ENCODE results near the gene IKZF3.
A peak's percentile ranks its signal among the peaks of the same experiment; 100 is the strongest.

Gene IKZF3

DNA sequence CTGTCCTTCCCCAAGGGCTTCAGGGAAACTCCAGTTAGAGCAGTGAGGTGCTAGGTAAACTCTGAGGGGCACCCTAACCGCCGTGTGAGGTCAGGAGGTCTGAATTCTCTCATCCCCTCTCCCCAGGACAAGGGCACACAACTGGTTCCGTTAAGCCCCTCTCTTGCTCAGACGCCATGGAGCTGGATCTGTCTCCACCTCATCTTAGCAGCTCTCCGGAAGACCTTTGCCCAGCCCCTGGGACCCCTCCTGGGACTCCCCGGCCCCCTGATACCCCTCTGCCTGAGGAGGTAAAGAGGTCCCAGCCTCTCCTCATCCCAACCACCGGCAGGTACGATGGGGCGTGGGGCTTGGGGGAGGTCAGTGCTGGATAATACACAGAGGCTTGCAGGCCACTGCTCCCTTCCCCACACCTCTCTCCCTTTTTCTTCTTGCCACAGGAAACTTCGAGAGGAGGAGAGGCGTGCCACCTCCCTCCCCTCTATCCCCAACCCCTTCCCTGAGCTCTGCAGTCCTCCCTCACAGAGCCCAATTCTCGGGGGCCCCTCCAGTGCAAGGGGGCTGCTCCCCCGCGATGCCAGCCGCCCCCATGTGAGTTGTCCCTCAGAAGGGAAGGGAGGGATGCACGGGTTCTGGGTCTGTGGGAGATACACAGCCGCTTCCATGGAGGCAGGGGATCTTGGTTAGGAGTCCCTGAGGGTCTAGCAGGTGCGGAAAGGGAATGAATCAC, 121.8 kb downstream of the IKZF3 start:
- Histone ChIP-seq H3K27me3 (ENCODE audit: control insufficient read depth, insufficient read depth, low read length) (no peaks in the 10 kb centered on the region), H3K4me3 (ENCODE audit: low read depth, low read length) (no peak overlapping the region), H3K9ac (no peak overlapping the region), H3K9me3 (ENCODE audit: control insufficient read depth, low read length) (no peaks in the 10 kb centered on the region), H2AFZ (no peak overlapping the region), H3K36me3 (ENCODE audit: control insufficient read depth, insufficient read depth, low read length) (no peaks in the 10 kb centered on the region), H3K4me1 (peaks cover 4% of the 10 kb centered on the region), H3K27ac (no peak overlapping the region), H3K4me2 (ENCODE audit: low read length) (no peak overlapping the region), H3K79me2 (no peaks in the 10 kb centered on the region)
- TF ChIP-seq, protein P1, sequence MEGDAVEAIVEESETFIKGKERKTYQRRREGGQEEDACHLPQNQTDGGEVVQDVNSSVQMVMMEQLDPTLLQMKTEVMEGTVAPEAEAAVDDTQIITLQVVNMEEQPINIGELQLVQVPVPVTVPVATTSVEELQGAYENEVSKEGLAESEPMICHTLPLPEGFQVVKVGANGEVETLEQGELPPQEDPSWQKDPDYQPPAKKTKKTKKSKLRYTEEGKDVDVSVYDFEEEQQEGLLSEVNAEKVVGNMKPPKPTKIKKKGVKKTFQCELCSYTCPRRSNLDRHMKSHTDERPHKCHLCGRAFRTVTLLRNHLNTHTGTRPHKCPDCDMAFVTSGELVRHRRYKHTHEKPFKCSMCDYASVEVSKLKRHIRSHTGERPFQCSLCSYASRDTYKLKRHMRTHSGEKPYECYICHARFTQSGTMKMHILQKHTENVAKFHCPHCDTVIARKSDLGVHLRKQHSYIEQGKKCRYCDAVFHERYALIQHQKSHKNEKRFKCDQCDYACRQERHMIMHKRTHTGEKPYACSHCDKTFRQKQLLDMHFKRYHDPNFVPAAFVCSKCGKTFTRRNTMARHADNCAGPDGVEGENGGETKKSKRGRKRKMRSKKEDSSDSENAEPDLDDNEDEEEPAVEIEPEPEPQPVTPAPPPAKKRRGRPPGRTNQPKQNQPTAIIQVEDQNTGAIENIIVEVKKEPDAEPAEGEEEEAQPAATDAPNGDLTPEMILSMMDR (IDR thresholded peaks at IDR 0.05): no peak

DNA sequence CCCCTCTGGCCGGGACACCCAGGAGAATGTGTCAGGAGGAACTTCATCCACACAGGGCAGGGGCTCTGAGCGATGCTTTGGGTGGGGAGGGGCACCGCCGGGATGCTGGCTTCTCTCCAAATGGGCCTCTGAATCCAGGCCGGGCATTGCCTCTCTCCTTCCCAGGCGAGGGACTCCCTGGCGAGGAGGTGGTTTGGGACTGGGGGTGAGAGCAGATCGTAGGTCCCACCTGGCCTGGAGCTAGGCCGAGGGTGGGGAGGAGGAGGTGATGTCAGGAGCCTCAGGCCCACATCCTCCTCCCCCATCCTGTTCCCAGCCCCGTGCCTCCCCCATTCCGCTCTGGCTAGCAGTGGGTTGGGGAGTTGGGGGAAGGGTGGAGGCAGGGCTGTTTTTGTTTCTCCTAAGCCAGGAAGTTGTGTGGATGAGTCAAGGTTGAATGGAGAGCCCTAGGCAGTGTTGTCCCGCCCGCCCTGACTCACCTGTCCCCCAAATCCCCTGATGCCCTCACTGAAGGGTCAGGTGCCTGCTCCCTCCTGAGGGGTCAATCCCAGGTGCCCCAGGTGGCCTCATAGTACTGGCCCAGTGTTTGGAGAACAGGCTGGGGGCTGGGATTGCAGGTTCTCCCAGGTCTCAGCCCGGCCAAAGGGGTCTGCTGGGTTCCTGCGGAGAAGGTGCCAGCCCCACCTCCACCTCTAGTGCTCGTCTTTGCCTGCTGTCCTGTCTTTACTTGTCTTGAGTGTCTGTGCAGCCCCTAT, 123.6 kb downstream of the IKZF3 start:
- H3K4me1 ChIP-seq: peaks cover 4% of the 10 kb centered on the region
- H3K27ac ChIP-seq: no peak overlapping the region
- no peaks in the 10 kb centered on the region for H3K27me3 ChIP-seq (ENCODE audit: control insufficient read depth, insufficient read depth, low read length)
- no peak overlapping the region for H3K9ac ChIP-seq
- no peaks in the 10 kb centered on the region for H3K9me3 ChIP-seq (ENCODE audit: control insufficient read depth, low read length)
- H3K4me3 ChIP-seq (ENCODE audit: low read depth, low read length): peak overlapping the region; percentile 87
- TF ChIP-seq, protein P1 (IDR thresholded peaks at IDR 0.05): no peak
- no peaks in the 10 kb centered on the region for H3K36me3 ChIP-seq (ENCODE audit: control insufficient read depth, insufficient read depth, low read length)
- H2AFZ ChIP-seq: peak overlapping the region; percentile 84
- no peaks in the 10 kb centered on the region for H3K79me2 ChIP-seq
- peak overlapping the region; percentile 99 for H3K4me2 ChIP-seq (ENCODE audit: low read length)

DNA sequence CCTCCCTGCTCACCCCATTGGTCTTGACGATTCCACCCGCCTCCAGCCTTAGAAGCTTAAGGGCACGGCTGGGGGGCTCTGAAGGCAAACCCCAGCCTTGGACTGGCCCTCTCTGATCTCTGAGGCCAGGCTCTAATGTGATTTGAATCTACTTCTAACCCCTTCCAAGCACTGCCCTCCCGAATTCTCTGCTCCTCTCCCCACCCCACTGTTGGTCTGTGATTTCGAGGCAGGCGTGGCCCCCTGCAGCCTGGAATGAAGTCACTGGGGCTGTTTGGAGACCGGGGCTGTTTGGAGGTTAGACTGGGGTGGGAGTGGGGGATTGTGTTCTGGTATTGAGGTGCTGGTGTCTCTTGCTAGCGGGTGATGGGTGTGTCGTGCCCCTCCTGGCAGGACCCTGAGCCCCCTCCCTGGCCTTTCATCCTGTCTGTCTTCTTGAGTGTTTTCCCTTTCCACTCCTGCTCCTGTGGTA, 124.2 kb downstream of the IKZF3 start:
- H3K27ac ChIP-seq: peak overlapping the region; percentile 95
- H3K4me3 ChIP-seq (ENCODE audit: low read depth, low read length): peak overlapping the region; percentile 87
- H3K9ac ChIP-seq: no peak overlapping the region

DNA sequence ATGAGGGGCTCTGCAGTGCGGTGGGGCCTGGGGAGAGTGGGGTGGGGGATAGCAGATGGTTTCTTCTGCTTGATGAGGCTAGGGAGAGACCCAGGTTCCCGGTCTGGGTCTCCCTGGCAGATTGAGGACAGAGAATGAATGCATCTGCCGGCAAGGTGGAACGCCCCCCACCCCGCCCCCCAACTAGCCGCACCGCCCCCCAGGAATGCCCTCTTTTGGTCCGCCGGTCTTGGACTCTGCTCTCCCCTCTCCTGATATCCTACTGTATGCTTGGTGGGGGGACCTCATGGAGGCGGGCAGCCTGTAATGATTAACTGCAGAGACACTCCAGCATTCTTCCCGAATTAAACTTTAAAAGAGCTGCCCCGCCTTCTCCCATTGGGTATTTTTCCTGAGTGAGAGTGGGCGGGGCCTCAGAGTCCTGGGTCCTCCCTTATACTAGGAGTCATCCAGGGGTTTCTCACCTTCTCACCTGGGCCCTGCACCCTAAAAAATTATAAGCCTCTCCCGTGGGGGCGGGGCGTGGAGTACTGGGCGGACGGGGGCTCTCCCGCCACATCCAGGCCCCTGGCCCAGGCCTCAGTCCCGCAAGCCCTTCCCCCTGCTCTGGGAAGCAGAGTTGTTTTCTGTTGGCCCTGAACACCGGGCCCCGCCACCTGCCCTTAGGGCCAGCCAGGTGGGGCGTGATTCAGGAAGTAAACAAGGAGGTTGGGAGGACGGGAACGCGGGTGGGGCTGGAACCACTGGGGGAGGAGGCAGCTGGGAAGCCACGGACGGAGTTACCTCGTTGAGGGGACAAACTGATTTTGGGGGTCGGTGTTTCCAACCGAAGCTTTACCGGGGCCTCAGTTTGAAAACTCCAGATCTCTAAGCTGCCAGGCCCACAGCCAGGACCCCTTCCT, 124.9 kb downstream of the IKZF3 start:
- H3K27me3 ChIP-seq (ENCODE audit: control insufficient read depth, insufficient read depth, low read length): no peaks in the 10 kb centered on the region

More for the DNA sequence above, 124.2 kb downstream of the IKZF3 start:
- Histone ChIP-seq H3K79me2 (no peaks in the 10 kb centered on the region), H3K9me3 (ENCODE audit: control insufficient read depth, low read length) (no peaks in the 10 kb centered on the region), H2AFZ (peak overlapping the region; percentile 84), H3K4me1 (peaks cover 4% of the 10 kb centered on the region), H3K4me2 (ENCODE audit: low read length) (peak overlapping the region; percentile 99), H3K27me3 (ENCODE audit: control insufficient read depth, insufficient read depth, low read length) (no peaks in the 10 kb centered on the region), H3K36me3 (ENCODE audit: control insufficient read depth, insufficient read depth, low read length) (no peaks in the 10 kb centered on the region)
- TF ChIP-seq, protein P1 (IDR thresholded peaks at IDR 0.05): no peak

More for the DNA sequence above, 124.9 kb downstream of the IKZF3 start:
- H3K79me2 ChIP-seq: no peaks in the 10 kb centered on the region
- H3K9ac ChIP-seq: no peak overlapping the region
- H3K4me2 ChIP-seq (ENCODE audit: low read length): peak overlapping the region; percentile 99
- TF ChIP-seq, protein P1 (IDR thresholded peaks at IDR 0.05): no peak
- H3K4me3 ChIP-seq (ENCODE audit: low read depth, low read length): peak overlapping the region; percentile 87
- peak overlapping the region; percentile 91 for H2AFZ ChIP-seq
- H3K9me3 ChIP-seq (ENCODE audit: control insufficient read depth, low read length): no peaks in the 10 kb centered on the region
- H3K36me3 ChIP-seq (ENCODE audit: control insufficient read depth, insufficient read depth, low read length): no peaks in the 10 kb centered on the region
- peak overlapping the region; percentile 95 for H3K27ac ChIP-seq
- H3K4me1 ChIP-seq: peaks cover 4% of the 10 kb centered on the region

Data from parathyroid adenoma (tissue), 2 donors.